GM21619 (cell line): Measurements from ENCODE around the gene TIFAB.
"Not testable (repeated sequence)": the region's sequence is repeated elsewhere in the genome, so short reads cannot be mapped to it uniquely, and the experiment has no call there.

Experiments used
- ATAC-seq: cut with Tn5 transposase; IDR thresholded peaks from one replicate; pipeline ENCODE4 v1.9.1; 2021; ENCODE audit not compliant: unreplicated experiment

Gene TIFAB, protein sequence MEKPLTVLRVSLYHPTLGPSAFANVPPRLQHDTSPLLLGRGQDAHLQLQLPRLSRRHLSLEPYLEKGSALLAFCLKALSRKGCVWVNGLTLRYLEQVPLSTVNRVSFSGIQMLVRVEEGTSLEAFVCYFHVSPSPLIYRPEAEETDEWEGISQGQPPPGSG

DNA sequence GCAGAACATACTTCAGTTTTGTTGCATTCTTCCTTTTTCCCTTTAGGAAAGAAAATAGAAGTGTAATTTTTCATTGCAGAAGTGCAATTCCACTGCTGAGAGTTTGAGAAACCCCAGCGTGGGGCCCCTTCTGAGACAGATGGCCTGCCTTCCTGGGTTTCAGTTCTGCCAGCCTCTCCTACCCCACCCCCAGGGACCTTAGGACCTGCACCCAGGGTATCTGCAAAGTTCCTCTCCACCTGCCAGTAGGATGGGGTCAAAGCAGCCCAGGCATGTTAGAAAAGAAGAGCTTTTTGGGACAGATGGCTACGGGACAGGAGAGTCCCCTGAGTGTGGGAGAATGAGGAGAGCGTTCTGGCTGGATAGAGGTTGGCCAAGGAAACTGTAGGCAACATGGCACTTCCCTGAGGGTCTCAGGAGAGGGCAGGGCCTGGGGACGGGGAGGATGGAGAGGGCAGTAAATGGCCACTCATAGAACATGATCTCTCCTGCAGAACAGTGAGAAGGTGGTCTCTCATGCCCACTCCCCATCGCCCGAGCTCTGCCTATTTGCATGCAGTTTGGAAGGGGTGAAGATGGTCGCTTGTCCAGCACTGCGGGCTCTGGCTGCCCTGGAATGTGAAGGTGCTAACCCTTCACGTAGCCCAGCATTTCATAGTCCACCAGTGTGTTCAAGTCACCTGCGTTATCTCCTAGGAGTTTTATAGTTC lies at the start of gene TIFAB:
TSS of gene TIFAB (minus strand) at position 31 of the 710 bp plus-strand sequence. CDS start 2,412 bp downstream, outside the sequence.
- no peak for ATAC-seq

DNA sequence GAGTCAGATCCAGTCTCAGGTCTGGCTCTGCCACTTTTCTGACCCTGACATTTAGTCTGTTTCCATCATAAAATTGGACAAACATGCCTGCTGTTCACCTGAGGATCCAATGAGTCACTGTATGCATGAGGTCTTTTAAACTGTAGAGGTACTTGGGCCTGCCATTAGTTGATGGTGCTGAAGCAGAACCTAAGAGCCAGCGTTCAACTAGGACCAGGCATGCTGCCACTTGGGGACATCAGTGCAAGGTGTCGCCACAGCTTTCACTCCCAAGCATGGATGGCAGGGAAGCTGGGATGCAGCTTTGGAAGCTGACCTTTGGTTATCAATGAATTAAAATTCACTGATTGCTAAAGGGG lies 46.5 kb upstream of the TIFAB start:
- no peak for ATAC-seq

DNA sequence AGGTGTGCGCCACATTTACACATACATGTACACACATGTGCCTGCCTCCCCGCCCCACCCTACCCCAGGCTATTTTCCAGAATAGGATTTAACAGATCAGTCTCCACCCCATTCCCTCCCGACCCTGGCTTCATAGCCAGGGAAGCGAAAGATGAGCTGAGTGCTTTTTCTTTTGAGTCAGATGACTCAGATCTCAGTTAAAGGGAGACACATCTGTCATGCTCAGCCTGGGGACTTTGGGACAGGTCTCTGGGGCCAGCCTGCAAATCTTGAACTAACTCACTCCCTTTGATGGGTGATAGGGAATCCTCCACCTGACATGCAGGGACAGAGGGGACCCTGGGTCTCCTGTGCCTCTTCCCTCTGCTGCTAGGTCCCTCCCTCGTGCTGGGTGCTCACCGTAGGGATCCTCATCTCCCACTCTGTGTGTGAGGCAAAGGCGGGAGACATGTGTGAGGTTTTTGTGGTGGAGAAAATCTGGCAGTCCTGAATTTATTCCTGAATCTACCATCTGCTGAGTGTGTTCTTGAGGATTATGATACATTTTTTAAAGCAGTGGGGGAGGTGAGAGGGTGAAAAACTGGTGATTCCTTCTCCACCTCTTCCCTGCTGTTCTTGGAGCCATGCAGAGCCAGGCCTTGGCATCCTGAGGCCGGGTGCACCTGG lies 46.0 kb upstream of the TIFAB start:
- no peak for ATAC-seq

DNA sequence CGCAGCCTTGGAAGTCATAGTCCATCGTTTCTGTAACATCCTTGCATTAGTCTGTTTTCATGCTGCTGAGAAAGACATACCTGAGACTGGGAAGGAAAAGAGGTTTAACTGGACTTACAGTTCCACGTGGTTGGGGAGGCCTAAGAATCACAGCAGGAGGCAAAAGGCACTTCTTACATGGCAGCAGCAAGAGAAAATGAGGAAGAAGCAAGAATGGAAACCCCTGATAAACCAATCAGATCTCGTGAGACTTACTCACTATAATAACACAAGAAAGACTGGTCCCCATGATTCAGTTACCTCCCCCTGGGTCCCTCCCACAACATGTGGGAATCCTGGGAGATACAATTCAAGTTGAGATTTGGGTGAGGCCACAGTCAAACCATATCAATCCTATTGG lies 43.4 kb upstream of the TIFAB start:
- ATAC-seq, result not testable (repeated sequence)

DNA sequence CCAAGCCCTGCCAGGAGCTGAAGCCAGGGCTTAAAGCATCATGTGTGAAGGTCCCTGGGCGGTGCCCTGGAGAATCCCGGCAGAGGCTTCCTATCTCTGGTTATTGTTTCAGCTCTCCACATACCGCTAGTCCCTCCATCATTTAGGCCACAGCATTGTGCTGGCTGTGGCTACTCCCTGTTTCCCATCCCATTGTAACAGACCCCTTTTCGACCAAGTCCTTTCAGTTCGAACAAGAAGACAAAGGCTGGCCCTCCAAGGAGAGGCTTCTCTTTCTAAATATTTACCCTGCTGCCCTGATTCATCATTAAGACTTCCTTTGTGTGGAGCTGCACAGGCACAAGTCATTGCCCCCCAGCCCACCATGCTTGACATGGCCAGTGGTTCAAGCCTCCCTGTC lies 42.0 kb upstream of the TIFAB start:
- no peak for ATAC-seq

DNA sequence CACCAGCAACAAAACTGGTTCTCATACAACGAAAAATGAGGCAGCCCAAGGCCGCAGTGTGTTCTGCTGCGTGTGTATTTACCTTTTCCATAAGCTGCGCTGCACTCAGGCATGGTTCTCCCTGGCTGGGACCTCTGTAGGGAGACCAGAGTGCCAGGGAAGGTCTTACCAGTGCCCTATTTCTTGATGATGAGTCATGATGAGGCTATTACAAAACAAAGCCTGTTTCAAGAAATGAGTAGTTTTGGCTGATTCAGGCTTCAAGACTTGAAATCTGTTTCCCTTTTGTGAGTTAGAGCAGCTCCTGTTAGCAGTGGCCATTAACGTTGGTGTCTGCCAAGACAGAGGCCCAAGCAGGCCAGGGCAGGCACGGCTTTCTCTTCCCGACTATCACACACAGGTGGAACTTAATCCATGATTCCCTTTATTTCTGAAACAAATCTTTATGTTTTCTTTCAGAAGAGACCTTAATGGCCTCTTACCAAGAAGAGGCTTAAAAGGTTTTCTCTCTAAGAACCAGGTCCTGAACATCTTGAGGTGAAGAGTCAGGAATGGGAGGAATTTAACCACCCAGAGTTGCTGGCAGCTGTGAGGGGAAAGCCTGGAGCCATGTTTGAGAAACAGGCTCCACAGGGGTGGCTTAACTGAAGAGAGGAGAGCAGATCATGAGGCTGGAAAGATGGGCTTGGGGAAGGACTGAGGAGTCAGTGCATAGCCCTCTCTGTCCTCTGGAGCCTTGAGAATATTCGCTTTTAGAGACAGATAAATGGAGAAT lies 41.4 kb upstream of the TIFAB start:
- no peak for ATAC-seq

DNA sequence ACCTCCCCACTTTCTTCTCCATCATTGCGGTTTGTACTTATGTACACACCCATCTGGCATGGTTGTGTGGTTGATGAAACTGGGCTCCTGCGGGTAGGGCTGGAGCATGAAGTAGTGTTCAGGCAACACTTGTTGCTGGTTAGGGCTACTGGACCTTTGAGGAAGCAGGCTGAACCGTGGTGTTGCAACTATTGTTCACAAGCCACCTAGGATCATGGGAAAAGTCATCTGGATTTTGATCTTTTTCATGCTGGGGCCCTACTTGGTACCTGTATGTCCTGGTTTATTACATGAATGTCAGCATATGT lies 40.1 kb upstream of the TIFAB start:
- ATAC-seq, result no peak

DNA sequence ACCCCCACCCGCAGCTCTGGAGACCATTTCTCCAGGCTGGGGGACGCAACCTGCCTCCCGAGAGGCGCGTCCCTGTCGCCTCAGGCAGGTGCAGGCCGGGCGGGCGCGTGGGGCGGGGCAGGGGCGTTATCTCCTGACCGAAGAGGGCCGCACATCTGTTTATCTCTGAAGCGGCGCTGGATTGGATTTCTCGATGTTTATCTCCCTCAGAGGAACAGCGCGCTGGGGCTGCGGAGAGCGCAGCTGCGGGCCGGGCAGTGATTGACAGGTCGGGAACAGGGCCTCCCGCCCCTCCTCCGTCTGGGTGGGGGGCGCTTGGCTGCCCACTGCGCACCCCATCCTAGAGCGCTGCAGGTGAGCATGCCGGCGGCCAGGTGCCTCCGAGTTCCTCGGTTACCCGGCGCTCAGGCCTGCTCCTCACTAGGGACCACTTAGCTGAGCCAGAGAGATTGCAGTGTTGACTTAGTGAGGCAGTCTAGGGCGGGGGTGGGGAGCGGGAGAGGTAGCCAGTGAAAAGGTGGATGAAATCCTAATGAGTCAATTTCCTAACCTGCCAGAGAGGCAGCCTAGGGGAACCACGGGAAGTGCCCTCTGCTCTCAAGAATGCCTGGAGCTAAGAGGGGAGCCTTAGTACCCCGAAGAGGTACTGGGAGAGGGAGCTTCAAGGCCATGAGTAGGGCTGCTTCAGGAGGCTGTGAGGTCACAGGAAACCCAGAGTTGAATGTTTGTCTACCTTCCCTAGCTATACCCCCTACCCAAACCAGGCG lies 39.6 kb upstream of the TIFAB start:
- ATAC-seq, result no peak

DNA sequence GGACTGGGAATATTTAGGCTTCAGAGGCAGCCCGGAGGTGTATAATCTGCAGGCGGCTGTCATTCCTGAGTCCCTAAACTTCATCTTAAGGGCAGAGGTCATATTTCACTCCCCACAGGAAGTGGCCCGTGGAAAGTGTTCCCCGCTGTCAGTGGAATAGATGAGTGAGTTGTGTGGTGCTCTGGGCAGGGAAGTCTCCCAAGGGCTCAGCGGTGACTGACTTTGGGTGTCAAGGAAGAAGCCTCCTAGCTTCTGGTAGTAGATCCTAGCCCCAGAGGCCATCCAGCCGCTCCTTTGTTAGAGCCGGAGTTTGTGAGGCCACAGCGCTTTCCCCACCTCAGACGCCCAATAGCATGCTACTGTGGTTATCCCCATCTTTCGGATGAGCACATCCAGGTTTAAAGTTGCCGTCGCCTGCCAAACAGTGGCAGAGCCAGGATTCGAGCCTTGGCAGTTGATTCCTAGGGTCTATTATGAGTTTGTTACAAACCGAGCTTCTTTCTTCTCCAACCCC lies 38.9 kb upstream of the TIFAB start:
- no peak for ATAC-seq

DNA sequence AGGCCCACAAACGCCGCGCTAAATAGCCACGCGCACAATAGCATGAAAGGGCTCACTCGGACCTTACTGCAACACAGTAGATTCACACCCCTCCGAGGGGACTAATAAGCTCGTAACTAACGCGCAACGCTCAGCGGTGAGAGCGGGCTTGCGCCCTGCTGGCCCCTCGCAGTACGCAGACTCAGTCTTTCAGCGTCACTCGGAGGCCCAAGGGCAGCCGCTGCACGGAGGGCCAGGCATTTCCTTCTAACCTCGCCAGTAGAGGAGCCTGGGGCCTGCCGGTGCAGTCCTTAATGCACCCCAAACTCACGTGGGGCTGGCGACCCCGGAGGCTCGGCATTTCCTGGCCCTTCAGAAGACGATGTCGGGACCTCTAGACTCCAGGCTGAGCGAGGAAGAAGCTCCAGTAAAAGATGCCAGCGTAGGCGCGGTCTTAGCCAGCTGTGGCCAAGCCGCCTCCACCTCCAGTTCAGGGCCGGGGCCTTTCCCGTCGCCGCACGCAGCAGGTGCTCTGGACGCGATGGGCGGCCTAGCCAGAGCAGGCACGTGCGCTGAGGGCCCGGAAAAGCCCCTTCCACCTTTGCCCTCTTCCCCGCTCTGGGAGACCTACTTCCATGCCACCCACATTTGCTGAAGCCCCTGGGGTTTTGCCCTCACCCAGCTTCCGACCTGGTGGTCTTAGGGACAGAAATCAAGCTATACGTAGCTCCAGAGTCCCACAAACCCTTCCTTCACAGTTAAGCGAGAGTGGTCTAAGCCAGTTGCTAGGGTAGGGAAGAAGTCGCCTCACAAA lies 38.3 kb upstream of the TIFAB start:
- ATAC-seq, result no peak

DNA sequence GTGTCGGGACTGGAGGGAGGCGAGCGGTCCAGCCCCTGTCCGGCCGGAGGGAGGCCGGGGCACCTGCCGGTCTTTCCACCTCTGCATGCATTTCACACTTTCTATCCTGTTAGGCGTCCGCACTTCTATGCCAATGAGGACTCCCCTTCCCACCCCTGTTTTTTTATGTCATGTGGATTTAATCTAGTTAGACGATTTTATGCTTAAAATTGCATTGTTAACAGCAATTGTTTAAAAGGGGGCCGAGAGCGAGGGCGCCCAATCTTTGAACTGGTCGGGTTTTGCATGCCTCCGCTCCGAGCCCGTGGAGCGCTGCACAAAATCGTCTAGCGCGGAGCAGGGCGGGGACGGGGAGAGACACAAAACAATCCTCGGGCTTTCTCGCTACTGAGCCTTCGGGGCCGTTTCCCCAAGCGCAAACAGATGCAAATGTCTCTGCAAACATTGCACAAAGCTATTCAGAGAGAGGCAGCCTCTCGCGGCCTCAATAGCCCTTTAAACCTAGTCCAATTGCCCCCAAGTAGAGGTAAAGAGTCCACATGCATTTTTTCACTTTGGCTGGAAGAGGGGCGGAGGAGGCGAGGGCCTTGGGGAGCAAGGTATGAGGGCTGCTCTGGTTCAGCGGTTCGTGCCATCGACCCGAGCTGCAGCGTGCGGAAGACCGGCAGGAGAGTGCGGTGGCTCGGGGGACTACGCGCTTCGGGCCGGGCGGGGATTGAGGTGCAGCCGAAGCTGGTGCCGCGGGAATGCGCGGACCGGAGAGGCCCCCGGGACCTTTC lies 37.5 kb upstream of the TIFAB start:
- ATAC-seq, result no peak

DNA sequence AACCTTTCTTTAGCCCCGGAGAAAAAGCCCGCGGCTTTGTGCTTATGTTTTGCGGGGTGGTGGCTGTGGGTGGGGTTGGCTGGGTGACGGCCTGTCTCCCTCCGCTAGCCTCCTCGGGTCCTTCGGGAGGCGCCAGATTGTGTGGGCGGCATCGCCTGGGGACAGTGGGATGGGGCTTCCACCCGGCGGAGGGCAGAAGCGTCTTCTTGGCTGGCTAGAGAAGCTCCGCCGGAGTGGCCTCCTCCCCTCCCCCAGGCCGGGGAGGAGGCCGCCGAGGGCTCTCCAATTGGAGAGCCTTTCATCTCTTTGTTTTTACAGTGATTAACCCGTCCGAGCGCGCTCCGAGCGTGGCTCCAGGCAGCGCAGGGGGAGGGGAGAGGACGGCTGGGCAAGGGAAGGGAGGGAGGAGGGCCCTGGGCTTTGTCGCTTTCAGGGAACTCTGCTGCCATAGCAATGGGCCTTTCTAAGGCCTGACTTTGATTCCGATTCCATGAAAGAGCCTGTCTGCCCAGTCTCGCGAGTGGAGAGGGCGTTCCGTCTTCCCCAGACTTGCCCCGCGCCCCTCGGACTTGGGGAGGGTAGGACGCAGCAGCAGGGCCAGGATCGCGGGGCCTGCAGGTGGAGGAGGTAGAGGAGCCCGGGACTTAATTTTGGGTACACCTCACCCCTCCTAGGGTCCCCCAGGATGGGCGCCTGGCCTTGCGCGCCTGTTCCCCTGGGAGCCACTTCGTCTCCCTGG lies 36.7 kb upstream of the TIFAB start:
- no peak for ATAC-seq

DNA sequence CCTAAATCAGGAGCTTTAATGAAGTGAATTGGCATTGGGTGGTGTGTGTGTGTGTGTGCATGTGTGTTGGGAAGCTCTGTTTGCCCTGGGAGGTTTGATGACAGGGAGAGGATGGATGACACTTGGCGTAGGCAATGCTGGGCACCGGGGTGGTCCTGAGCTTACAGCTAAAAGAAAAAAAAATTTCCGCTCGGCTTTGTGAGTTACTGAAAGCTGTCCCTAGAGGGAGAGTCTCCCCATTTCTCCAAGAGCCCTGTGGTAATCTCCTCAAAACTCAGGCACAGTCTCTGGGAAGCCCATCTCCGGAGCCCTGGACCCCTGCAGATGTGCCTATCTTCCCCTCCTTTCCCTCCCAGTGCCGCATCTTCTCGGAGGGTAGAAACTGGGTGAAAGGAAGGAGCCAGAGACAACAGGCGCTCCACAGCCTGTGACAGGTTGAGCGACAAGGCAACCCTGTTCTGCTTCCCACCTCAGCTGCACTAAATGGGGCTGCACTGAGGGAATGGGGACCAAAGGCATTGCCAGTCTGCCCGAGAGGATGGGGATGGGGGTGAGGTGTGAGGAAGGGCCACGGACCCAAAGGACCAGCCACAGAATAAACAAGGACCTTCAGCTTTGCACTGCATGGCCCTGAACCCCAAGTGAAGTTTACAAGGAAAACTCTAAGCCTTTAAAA lies 35.8 kb upstream of the TIFAB start:
- ATAC-seq, result no peak

DNA sequence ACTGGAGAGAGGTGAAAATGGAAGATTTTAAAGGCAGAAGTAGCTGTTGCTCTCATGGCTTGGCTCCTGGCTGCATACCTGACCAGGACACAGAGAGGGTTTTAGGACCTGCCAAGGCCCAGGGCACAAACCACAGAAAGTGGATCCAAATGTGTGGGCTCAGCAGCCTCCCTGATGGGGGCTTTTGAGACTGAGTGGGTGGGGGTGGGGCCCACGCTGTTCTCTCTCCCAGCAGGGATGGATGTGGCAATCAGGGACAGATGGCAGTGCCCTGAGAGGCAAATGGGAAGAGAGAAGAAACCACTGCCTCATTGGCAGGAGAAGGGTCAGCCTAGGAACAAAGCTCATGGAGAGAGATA lies 34.9 kb upstream of the TIFAB start:
- ATAC-seq, result no peak

DNA sequence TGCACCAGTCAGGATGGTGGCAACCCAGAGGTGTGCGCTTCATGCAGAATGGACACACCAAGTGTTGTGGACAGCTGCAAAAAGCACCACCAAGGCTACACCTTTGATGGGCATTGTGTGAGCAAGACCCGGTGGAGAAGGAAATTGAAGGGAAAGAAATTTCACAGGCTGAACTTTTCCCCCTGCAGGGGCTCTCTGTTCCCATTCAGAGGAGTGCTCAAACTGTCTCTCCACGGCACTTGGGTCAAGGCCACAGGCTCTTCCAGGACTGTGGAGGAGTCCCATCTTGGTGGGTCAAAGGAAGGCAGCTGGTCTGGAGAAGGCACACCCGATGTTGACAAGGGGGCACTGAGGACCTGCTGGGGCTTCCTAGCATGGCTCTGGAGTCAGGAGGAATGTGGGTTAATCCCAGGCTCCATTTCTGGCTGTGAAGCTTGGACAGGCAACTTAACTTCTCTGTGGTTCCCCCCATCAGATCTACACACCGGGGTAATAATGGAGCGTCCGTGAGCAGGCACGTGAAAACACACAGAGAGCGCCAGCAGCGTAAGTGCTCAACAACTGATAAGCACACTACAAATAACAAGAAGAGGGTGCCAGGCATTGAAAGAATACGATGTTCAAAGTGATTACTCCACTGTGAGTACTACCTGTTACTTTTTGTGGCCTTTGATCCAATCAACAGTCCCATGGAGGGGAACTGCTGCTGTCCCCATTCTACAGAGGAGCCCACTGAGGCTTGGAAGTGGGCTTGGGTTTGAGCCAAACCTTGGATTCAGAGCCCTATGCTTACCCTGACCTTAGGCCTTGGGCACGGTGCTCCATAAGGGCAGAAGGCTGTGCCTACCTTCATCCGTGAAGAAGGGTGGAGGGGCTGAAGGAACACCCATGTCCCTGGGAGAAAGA lies 34.2 kb upstream of the TIFAB start:
- ATAC-seq, result no peak

DNA sequence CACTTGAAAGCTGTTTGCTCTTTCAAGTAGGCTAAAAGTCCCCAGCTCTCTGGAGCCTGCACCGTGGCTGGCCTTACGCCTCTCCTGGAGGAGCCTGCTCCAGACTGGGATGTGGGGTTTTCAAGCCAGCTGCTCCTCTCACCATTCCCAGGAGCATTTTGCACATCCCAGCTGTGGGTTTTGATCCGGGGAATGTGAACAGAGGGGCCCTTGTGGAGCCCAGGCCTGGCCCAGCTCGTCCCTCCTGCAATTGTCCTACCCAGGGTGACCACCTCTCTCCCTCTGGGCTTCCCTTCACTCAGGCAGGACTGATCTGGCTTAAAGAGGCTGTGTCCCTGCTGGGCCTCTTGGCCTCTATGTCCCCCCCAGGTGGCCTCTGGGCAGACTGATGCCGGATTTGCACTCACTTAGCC lies 32.5 kb upstream of the TIFAB start:
- no peak for ATAC-seq

DNA sequence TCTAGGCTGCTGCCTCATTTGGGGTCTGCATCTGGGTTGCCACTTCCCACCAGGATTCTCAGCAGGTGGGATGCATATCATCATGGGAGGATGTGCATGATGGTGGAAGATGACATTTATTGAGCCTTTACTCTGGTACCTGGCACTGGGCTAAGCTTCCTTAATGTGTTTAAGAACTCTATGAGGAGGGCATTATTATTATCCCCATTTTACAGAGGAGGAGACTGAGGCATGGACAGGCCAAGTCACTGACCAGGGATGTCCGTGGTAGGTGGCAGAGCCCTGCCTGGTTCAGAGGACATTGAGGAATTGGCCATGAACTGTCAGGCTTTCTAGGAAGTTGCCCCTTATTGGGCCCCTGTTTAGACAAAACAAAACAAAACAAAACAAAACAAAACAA lies 31.1 kb upstream of the TIFAB start:
- no peak for ATAC-seq
